ENCODE data around the gene KRT6B.
"Not testable (repeated sequence)": the region's sequence is repeated elsewhere in the genome, so short reads cannot be mapped to it uniquely, and the experiment has no call there.

GRCh38 chr12:52491495-52491894, 39.5 kb upstream of the KRT6B start:
- TF ChIP-seq POLR2AphosphoS5 (IDR thresholded peaks at IDR 0.05; ENCODE audit: low read depth); CTCF (IDR thresholded peaks at IDR 0.05; ENCODE audit: insufficient read depth, low read length); REST (IDR thresholded peaks at IDR 0.05; ENCODE audit: insufficient replicate concordance, low read depth): not testable (repeated sequence)

Data from HL-60 (cell line).